Sigmoid colon (tissue), 7 donors: ENCODE measurements around the gene TSEN15. TPM values are rescaled to one million over a fixed set of nuclear protein-coding genes. Genes with fewer than 3 reads are reported as not detected.
"Not testable (repeated sequence)": the region's sequence is repeated elsewhere in the genome, so short reads cannot be mapped to it uniquely, and the experiment has no call there.

Source experiments
- DNase-seq: peaks from one replicate; pipeline ENCODE4 v3.0.0-alpha.2; 2019
- H3K27ac ChIP-seq, 4 donors: fragments of 200-600 bp; sonication (generic); one replicate each; pipeline ENCODE4 v1.5.1; 2016 to 2019; ENCODE audit warnings: mild to moderate bottlenecking in 1 of 4
- H3K27me3 ChIP-seq, 3 donors: fragments of 200-600 bp; sonication (generic); one replicate each; pipeline ENCODE4 v1.5.1; 2019; ENCODE audit warnings: mild to moderate bottlenecking in 1 of 3
- H3K36me3 ChIP-seq, 4 donors: fragments of 200-600 bp; sonication (generic); one replicate each; pipeline ENCODE4 v1.5.1; 2016 to 2019
- H3K4me1 ChIP-seq, 4 donors: fragments of 200-600 bp; sonication (generic); one replicate each; pipeline ENCODE4 v1.5.1; 2017 to 2019
- H3K4me3 ChIP-seq, 4 donors: fragments of 200-600 bp; sonication (generic); one replicate each; pipeline ENCODE4 v1.5.1; 2017 to 2019; ENCODE audit warnings: mild to moderate bottlenecking in 2 of 4, moderate library complexity in 1 of 4
- H3K9me3 ChIP-seq, 4 donors: fragments of 200-600 bp in 3 of 4; sonication (generic) in 3 of 4; one replicate each; pipeline versions ENCODE4 v1.5.1 to v1.6.1; 2013 to 2019
- EP300 ChIP-seq, 4 donors: sonication (generic); formaldehyde crosslinking; IDR thresholded peaks; one replicate each; pipeline ENCODE4 v1.6.1; 2017; ENCODE audit warnings: antibody characterized with exemption in 4 of 4
- POLR2A ChIP-seq, 2 donors: fragments of 450-650 bp; IDR thresholded peaks; one replicate each; pipeline ENCODE4 v1.6.1; 2016; ENCODE audit warnings: antibody characterized with exemption in 2 of 2, mild to moderate bottlenecking in 2 of 2, moderate library complexity in 2 of 2
- POLR2AphosphoS5 ChIP-seq, 4 donors: sonication (generic); formaldehyde crosslinking; IDR thresholded peaks; one replicate each; pipeline ENCODE4 v1.6.1; 2017; ENCODE audit warnings: antibody characterized with exemption in 4 of 4
- WGBS, 2 donors: extraction: QIAGEN DNeasy Blood & Tissue Kit; methylation state at CpG; one replicate each; pipeline ENCODE4 v1.1.7; 2013; 5-methylcytosine and 5-hydroxymethylcytosine counted together
- intact Hi-C: fragments of 100-400 bp; cut with DNase I; formaldehyde crosslinking; loops from one replicate; pipeline ENCODE4 v1.15.1; 2023
- polyA plus RNA-seq, 3 donors: library from polyadenylated mRNA; stranded (reverse); fragments of 200-250 nt; gene quantifications; one replicate each; pipeline ENCODE4 v1.2.3, GENCODE V29; 2013
- total RNA-seq, 4 donors: library from RNA; depleted of rRNA; stranded (reverse); fragments of >200 nt; gene quantifications; one replicate each; pipeline ENCODE4 v1.1.0, GENCODE V29; 2016
- TF ChIP-seq, protein P1 (sequence below), 4 experiments: fragments of 450-650 bp in 3 of 4; fragments of 200-600 bp in 1 of 4; IDR thresholded peaks; one replicate each; pipeline ENCODE4 v1.5.1; 2016 to 2019; ENCODE audit warnings: antibody characterized with exemption in 4 of 4, mild to moderate bottlenecking in 3 of 4, moderate library complexity in 2 of 4
- donor health status: healthy with polysubstance abuse.
- donor health status: Bipolar disorder and iron deficiency.
- donor health status: healthy.

TSEN15 gene
- total and polyA plus RNA-seq, 7 donors = 8.4 to 56.4 (median 29.4) TPM

DNA sequence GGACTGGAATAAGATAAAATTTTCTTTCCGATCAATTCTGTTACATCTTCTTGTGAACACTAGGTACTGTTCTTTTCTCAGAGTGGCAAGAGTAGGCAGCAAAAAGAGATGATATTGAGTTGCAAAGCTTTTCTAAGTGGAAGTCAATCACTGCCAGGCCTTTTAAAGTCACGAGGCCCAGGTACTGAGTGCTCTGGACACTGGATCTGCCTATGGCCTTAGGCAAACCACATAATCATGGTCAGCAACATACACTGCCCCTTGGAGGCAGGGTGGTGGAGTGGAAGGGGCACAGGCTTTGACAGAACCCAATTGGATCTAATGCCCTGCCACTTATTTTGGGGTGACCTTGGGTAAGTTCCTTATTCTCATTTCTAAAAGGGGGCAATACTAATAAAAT is 41.5 kb downstream of the TSEN15 start:
- Histone ChIP-seq H3K4me1 (no peaks in the 10 kb centered on the region), H3K36me3 (no peaks in the 10 kb centered on the region), H3K9me3 (no peaks in the 10 kb centered on the region), H3K4me3 (no peak overlapping the region), H3K27me3 (no peaks in the 10 kb centered on the region), H3K27ac (no peak overlapping the region)
- 95% methylated on average over 2 of the region's 2 CpGs for WGBS, 2 donors
- no peak for TF ChIP-seq POLR2A (IDR thresholded peaks at IDR 0.05)
- intact Hi-C loops = no loop called here
- no peak for DNase-seq

DNA sequence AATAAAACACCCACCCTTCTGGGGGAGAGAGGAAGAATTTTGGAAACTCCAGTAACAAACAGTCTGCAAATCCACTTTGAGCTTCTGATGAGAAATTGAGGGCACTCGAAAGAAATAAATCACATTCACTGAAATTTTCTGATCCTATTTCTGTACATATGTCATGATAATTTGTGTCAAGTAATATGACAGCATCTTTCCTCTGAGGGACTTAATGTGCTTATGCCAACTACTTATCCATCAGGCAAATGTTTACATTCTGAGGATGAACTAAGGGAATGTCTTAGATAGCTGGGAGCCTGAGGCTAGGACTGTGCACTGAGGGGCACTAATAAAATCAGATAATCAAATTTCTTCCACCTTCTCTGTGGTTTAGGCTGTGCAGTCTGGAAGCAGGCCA is 44.5 kb downstream of the TSEN15 start:
- intact Hi-C loops = no loop called here
- 92 to 94% methylated on average over 1 of the region's 1 CpG for WGBS, 2 donors
- Histone ChIP-seq H3K4me1 (no peaks in the 10 kb centered on the region), H3K27ac (no peak overlapping the region), H3K9me3 (no peaks in the 10 kb centered on the region), H3K4me3 (no peak overlapping the region), H3K36me3 (no peaks in the 10 kb centered on the region), H3K27me3 (no peaks in the 10 kb centered on the region)
- TF ChIP-seq POLR2AphosphoS5 (IDR thresholded peaks at IDR 0.05) = no peak
- no peak for TF ChIP-seq EP300 (IDR thresholded peaks at IDR 0.05)
- no peak for TF ChIP-seq POLR2A (IDR thresholded peaks at IDR 0.05)
- TF ChIP-seq, protein P1, sequence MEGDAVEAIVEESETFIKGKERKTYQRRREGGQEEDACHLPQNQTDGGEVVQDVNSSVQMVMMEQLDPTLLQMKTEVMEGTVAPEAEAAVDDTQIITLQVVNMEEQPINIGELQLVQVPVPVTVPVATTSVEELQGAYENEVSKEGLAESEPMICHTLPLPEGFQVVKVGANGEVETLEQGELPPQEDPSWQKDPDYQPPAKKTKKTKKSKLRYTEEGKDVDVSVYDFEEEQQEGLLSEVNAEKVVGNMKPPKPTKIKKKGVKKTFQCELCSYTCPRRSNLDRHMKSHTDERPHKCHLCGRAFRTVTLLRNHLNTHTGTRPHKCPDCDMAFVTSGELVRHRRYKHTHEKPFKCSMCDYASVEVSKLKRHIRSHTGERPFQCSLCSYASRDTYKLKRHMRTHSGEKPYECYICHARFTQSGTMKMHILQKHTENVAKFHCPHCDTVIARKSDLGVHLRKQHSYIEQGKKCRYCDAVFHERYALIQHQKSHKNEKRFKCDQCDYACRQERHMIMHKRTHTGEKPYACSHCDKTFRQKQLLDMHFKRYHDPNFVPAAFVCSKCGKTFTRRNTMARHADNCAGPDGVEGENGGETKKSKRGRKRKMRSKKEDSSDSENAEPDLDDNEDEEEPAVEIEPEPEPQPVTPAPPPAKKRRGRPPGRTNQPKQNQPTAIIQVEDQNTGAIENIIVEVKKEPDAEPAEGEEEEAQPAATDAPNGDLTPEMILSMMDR (IDR thresholded peaks at IDR 0.05) = no peak
- no peak for DNase-seq

DNA sequence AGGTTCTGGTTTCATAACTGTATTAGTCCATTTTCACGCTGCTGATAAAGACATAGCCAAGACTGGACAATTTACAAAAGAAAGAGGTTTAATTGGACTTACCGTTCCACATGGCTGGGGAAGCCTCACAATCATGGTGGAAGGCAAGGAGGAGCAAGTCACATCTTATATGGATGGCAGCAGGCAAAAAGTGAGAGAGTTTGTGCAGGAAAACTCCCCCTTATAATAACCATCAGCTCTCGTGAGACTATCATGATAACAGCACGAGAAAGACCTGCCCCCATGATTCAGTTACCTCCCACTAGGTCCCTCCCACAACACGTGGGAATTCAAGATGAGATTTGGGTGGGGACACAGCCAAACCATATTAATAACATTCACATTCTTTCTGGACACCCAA is 45.0 kb downstream of the TSEN15 start:
- H3K9me3 ChIP-seq, H3K4me1 ChIP-seq, H3K27me3 ChIP-seq, DNase-seq, H3K36me3 ChIP-seq, H3K4me3 ChIP-seq, intact Hi-C loops, H3K27ac ChIP-seq: not testable (repeated sequence)
- 90 to 91% methylated on average over 5 of the region's 5 CpGs for WGBS, 2 donors

DNA sequence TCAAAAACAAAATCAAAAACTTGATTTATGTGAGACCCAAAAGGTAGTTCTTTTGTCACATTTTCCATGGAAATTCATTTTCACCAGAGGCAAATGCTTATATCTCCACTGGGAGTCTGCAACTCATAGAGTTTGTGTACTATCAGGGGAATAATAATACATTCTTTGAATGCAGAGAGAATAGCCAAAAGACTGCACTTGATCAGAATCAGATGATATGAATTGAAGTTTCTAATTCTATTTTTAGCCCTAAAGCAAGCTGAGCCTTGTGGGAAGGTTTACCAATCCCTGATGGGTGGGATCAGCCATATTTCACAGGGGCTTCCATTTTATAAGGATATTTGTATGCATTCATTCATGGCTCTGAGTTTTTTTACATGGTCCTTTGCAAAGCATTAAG is 49.6 kb downstream of the TSEN15 start:
- no peaks in the 10 kb centered on the region for H3K36me3 ChIP-seq
- H3K9me3 ChIP-seq = no peaks in the 10 kb centered on the region
- no peak overlapping the region for H3K27ac ChIP-seq
- H3K4me1 ChIP-seq = no peaks in the 10 kb centered on the region
- H3K27me3 ChIP-seq = no peaks in the 10 kb centered on the region
- no peak for TF ChIP-seq POLR2AphosphoS5 (IDR thresholded peaks at IDR 0.05)
- TF ChIP-seq EP300 (IDR thresholded peaks at IDR 0.05) = no peak
- TF ChIP-seq, protein P1 (IDR thresholded peaks at IDR 0.05) = no peak
- no peak for TF ChIP-seq POLR2A (IDR thresholded peaks at IDR 0.05)
- intact Hi-C loops = no loop called here
- no peak for DNase-seq
- H3K4me3 ChIP-seq = no peak overlapping the region

DNA sequence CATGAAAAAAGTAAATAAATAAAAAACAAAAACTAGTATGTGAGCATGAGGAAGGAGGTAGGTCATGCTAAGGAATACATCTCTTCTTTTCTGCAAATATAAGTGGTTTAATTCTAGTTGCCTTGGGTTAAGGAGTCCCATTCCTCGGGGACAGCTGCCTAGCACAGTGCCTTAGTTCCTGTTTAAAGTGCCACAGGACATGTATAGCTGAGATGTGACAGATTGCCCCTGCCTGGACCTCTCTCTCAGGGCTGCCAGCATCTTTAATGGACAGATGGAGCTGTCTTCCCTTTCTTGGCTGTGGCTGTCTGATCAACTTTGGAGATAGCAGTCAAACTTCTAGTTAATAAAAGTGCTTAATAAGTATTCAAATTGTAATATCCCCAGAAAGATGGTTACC is 50.0 kb downstream of the TSEN15 start:
- Histone ChIP-seq H3K4me1 (no peaks in the 10 kb centered on the region), H3K4me3 (no peak overlapping the region), H3K27me3 (no peaks in the 10 kb centered on the region), H3K36me3 (no peaks in the 10 kb centered on the region), H3K9me3 (no peaks in the 10 kb centered on the region), H3K27ac (no peak overlapping the region)
- WGBS, 2 donors = 61 to 73% methylated on average over 1 of the region's 1 CpG
- TF ChIP-seq, protein P1 (IDR thresholded peaks at IDR 0.05) = no peak
- no peak for TF ChIP-seq EP300 (IDR thresholded peaks at IDR 0.05)
- no peak for TF ChIP-seq POLR2A (IDR thresholded peaks at IDR 0.05)
- no peak for TF ChIP-seq POLR2AphosphoS5 (IDR thresholded peaks at IDR 0.05)
- no peak for DNase-seq
- intact Hi-C loops = no loop called here

DNA sequence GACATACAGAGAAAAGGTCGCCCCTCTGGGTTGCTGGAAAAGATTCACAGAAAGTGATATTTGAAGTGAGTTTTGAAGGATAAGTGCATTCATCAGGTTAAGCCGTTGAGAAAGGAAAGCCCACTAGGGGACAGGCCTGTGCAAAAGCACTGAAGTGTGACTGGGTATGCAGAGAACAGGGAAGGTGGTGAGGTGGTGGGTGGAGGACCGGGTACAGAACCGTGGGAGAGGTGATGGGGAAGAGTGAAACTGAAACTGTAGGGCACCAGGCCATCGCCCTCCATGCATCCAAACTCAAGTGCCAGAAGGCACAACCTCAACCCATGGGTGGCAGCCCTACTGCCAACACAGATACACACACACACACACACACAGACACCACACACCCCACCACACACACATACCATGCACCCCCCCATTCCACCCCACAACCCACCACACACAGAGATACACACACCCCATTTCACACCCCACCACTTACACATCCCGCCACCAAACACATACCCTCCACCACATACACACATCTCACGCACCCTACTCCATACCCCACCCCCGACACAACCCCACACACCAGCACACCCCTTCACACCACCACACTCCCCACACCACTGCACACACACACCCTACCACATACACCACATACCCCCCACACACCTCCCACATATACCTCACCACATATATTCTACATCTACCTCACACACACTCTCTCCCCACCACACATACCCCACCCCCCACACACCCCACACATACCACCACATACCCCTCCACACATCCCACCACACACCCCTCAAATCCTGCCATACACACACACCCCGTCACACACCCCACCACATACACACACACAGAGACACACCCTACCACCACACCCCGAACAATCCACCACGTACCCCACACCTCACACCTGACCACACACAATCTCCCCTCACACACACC is 59.0 kb downstream of the TSEN15 start:
- Histone ChIP-seq H3K4me1 (no peaks in the 10 kb centered on the region), H3K36me3 (no peaks in the 10 kb centered on the region), H3K4me3 (no peak overlapping the region), H3K27ac (no peak overlapping the region), H3K27me3 (no peaks in the 10 kb centered on the region), H3K9me3 (no peaks in the 10 kb centered on the region)
- intact Hi-C loops = no loop called here
- no peak for DNase-seq
- WGBS, 2 donors = 79 to 80% methylated on average over 11 of the region's 11 CpGs
- TF ChIP-seq, protein P1 (IDR thresholded peaks at IDR 0.05) = no peak
- no peak for TF ChIP-seq POLR2AphosphoS5 (IDR thresholded peaks at IDR 0.05)
- no peak for TF ChIP-seq POLR2A (IDR thresholded peaks at IDR 0.05)
- TF ChIP-seq EP300 (IDR thresholded peaks at IDR 0.05) = no peak
